ENCODE results near the gene MIEF1. TPM values are rescaled to one million over a fixed set of nuclear protein-coding genes. Genes with fewer than 3 reads are reported as not detected.

MIEF1 gene
- total and polyA plus RNA-seq, 2 donors (not counting 1 experiment from before 2014, with no cell fraction given), result 9.8 to 37.2 TPM

- Histone ChIP-seq H4K20me1 (ENCODE audit: control insufficient read depth, insufficient read depth, low read length, poor library complexity, severe bottlenecking) (peaks cover 20% of the 10 kb centered on the region), H3K9me3 (ENCODE audit: control extremely low read depth in 1 of 3, control insufficient read depth in 2 of 3, insufficient read depth in 1 of 3, low read length in 2 of 3) (no peaks in the 10 kb centered on the region), H3K4me3 (ENCODE audit: control extremely low read depth in 1 of 5, extremely low read depth in 1 of 5, insufficient read depth in 1 of 5, low read depth in 2 of 5, low read length in 4 of 5) (no peak overlapping the region), H3K4me2 (replicated peaks; ENCODE audit: low read depth, low read length, poor library complexity, severe bottlenecking) (peak overlapping the region; percentile 50), H3K4me1 (ENCODE audit: control insufficient read depth in 2 of 2, insufficient read depth in 2 of 2, low read length in 2 of 2) (peaks cover 23 to 35% of the 10 kb centered on the region in 2 donors), H3K27me3 (replicated peaks in 1 of 4; ENCODE audit: control extremely low read depth in 1 of 4, control insufficient read depth in 3 of 4, insufficient read depth in 4 of 4, low read length in 3 of 4) (peaks cover 0 to 5% (median 0%) of the 10 kb centered on the region in 4 experiments), H3K9ac (ENCODE audit: low read length) (no peak overlapping the region), H3K27ac (ENCODE audit: low read length in 2 of 2) (no peak overlapping the region), H3K36me3 (replicated peaks in 1 of 2; ENCODE audit: control extremely low read depth in 1 of 2, control insufficient read depth in 1 of 2, extremely low read depth in 1 of 2, insufficient read depth in 2 of 2, low read length in 1 of 2) (peaks cover 0 to 16% of the 10 kb centered on the region in 2 experiments), H2AFZ (ENCODE audit: insufficient read depth, low read depth, low read length, poor library complexity, severe bottlenecking) (peak overlapping the region; percentile 71), H3K79me2 (ENCODE audit: control insufficient read depth, insufficient read depth, low read length) (peaks cover 27% of the 10 kb centered on the region)
- peak; percentile 86 for DNase-seq
- Mint-ChIP-seq H3K4me1 (peaks cover 30% of the 10 kb centered on the region), H3K9me3 (ENCODE audit: insufficient read depth) (no peaks in the 10 kb centered on the region), H3K27ac (peak overlapping the region; percentile 34), H3K4me3 (peak overlapping the region; percentile 49), H3K27me3 (no peaks in the 10 kb centered on the region)
- TF ChIP-seq CTCF (IDR thresholded peaks at IDR 0.05) (peak; percentile 99), EZH2 (IDR thresholded peaks at IDR 0.05; ENCODE audit: borderline replicate concordance, insufficient read depth, low read depth, low read length, poor library complexity, severe bottlenecking) (no peak)
- intact Hi-C loops (cut with micrococcal nuclease), result loop anchor here (1.0 to 5.0 kb wide), 5 partner anchors 406 to 1102 kb away; partner anchors contain the start of genes MRTFA and TNRC6B
- ChIA-PET POLR2A (interaction anchor here (1.3 to 2.3 kb wide), 3 partner anchors 490 to 509 kb away, joined by 3 to 10 read pairs (median 5); no protein-coding TSS in a partner anchor), CTCF (interaction anchor here (0.5 to 13.4 kb wide), 35 partner anchors 8 to 816 kb away, joined by 3 to 328 read pairs (median 4); partner anchors contain the start of genes ADSL, ATF4, MIEF1 and RPL3)
- ATAC-seq (ENCODE audit: low read depth), result peak; percentile 8
- 21% methylated on average over 33 of the region's 41 CpGs for WGBS (ENCODE audit: insufficient coverage)
Observed at GRCh38 chr22:39534591-39535356, 32.7 kb downstream of the MIEF1 start.

Measured in B cell (primary cell).